HG03565 (cell line): ENCODE data around the gene MED27.

Experiments used
- ATAC-seq: cut with Tn5 transposase; IDR thresholded peaks from one replicate; pipeline ENCODE4 v1.9.1; 2021; ENCODE audit warnings: mild to moderate bottlenecking, moderate library complexity; ENCODE audit not compliant: unreplicated experiment

MED27 gene

GRCh38 chr9:132001567-132001966 lies 78.1 kb downstream of the MED27 start:
- ATAC-seq: no peak

GRCh38 chr9:132000659-132001058 lies 79.0 kb downstream of the MED27 start:
- no peak for ATAC-seq

GRCh38 chr9:131999692-132000551 lies 79.7 kb downstream of the MED27 start:
- ATAC-seq: no peak

GRCh38 chr9:131997779-131998178 lies 81.9 kb downstream of the MED27 start:
- ATAC-seq: no peak

- ATAC-seq: no peak
Measured at GRCh38 chr9:131997076-131997475, 82.6 kb downstream of the MED27 start.

- ATAC-seq: no peak
Measured at GRCh38 chr9:131995382-131995781, 84.3 kb downstream of the MED27 start.

- no peak for ATAC-seq
Measured at GRCh38 chr9:131994364-131995125, 85.1 kb downstream of the MED27 start.

- ATAC-seq: no peak
Measured at GRCh38 chr9:131992906-131993657, 86.6 kb downstream of the MED27 start.

GRCh38 chr9:131987232-131987631 lies 92.4 kb downstream of the MED27 start:
- no peak for ATAC-seq

- ATAC-seq: no peak
Measured at GRCh38 chr9:131986576-131986975, 93.1 kb downstream of the MED27 start.

GRCh38 chr9:131986089-131986488 lies 93.6 kb downstream of the MED27 start:
- ATAC-seq: no peak

GRCh38 chr9:131984564-131984963 lies 95.1 kb downstream of the MED27 start:
- ATAC-seq: no peak

GRCh38 chr9:131982671-131983239 lies 96.9 kb downstream of the MED27 start:
- ATAC-seq: no peak

GRCh38 chr9:131982102-131982501 lies 97.6 kb downstream of the MED27 start:
- ATAC-seq: no peak

GRCh38 chr9:131981116-131981776 lies 98.4 kb downstream of the MED27 start:
- ATAC-seq: no peak

- no peak for ATAC-seq
Measured at GRCh38 chr9:131980267-131981016, 99.2 kb downstream of the MED27 start.

GRCh38 chr9:131977109-131977838 lies 102.4 kb downstream of the MED27 start:
- no peak for ATAC-seq

GRCh38 chr9:131976157-131977108 lies 103.2 kb downstream of the MED27 start:
- no peak for ATAC-seq
